Measurements from ENCODE around the gene MYRIP.

MYRIP gene

DNA sequence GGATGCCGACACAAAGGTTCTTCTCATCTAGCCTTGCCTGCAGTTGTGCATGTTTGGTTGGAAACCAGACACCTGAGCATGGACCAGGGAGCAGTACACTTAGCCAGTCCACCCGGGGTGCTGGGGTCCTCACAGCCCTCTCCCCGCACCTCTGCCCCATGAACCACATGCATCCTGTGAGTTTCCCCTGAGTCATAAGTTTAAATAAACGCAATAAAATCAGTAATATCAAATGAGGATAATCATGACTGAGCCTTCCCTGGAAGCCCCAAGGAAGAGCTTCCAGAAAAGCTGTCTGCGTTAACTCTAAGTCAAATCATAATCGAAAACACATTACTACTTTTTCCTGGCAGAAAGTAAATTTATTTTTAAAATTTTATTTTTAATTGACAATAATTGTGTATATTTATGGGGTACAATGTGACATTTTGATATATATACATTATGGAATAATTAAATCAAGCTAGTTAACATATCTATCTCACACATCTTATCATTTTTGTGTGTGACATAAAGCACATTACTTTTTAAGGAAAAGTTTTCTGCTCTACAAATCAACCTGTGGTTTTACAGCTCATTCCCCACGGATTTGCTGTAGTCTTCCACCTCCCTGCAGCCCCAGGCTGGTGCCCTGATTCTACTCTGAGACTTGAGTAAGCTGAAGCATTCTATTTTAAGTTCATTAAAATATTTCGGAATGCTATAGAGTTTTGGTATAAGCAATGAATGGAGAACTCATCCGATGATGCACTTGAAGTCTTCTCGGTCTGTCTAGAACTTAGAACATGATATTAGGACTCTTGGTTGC, 334.1 kb downstream of the MYRIP start:
- no peak for DNase-seq

- no peak for DNase-seq
Observed at GRCh38 chr3:40148827-40149226, 339.4 kb downstream of the MYRIP start.

DNA sequence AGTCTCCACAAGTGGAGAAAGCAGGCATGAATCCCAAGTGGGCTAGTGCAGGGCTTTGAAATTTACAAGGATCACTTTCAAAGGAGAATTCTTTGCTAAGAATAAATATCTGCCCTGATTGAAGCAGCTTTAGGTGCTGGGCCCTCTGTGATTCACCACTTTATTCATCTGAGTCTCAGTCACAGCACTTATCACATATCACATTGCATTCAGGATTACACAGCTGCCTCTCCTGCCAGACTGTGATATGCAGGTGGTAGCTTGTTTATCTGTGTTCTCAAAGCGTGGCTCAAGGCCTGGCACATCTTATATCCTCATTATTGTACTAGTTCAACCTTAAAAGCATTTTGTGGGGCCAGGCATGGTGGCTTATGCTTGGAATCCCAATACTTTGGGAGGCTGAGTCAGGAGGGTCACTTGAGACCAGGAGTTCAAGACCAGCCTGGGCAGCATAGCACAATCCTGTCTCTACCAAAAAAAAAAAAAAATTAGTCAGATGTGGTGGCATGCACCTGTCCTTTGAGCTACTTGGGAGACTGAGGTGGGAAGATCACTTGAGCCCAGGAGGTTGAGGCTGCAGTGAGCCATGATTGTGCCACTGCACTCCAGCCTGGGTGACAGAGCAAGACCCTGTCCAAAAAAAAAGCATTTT, 343.2 kb downstream of the MYRIP start:
- DNase-seq: no peak

GRCh38 chr3:40160933-40161332, 351.5 kb downstream of the MYRIP start:
- no peak for DNase-seq

GRCh38 chr3:40162616-40163015, 353.2 kb downstream of the MYRIP start:
- no peak for DNase-seq

DNA sequence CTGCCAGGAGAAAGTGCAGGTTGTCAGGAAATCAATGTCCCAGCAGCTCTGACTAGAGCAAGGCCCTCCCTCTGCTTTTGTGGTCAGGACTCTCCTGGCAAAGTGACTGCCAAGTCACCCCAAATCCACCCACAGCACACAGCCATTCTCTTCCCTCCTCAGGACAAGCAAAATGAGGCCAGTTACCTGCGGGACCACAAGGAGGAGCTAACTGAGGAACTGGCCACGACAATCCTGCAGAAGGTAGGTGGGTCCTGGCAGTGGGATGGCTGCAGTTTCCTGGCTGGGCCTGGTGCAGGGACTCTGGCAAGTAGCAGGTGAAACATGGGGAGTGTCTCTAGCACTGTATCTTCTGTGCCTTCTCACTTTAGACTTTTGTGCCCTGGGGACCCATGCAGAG, 357.6 kb downstream of the MYRIP start:
- no peak for DNase-seq

- DNase-seq: no peak
Observed at GRCh38 chr3:40167958-40168357, 358.5 kb downstream of the MYRIP start.

- DNase-seq: no peak
Observed at GRCh38 chr3:40169983-40170382, 360.6 kb downstream of the MYRIP start.

GRCh38 chr3:40170395-40170794, 361.0 kb downstream of the MYRIP start:
- DNase-seq: no peak

- DNase-seq: no peak
Observed at GRCh38 chr3:40172560-40172959, 363.2 kb downstream of the MYRIP start.

GRCh38 chr3:40173227-40173721, 363.9 kb downstream of the MYRIP start:
- DNase-seq: no peak

DNA sequence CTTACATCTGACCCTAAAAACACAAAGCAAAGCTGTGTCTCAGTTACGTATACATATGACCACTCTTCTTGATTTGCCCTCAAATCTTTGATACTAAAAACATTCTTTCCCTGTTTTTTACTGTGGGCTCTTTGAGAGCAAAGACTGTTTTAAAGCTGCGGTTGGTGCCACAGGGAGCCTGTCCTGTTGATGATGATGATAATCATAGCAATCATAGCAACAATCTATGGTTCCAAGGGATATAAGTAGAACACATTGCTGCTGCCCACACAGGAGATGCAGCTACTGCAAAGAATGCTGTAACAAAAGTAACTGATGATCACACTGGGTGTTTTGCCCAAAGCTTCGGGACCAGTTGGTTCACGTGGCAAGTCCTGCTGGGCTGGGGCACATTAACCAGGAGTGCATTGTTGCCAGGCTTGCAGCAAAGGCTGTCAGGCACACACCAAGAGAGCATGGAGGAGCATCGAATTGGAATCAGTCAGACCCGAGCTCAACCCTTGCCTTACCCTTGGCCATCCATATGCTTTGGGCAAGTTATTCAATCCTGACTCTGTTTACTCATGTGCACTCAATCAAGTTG, 368.7 kb downstream of the MYRIP start:
- no peak for DNase-seq

GRCh38 chr3:40179016-40179415, 369.6 kb downstream of the MYRIP start:
- peak; percentile 31 for DNase-seq

DNA sequence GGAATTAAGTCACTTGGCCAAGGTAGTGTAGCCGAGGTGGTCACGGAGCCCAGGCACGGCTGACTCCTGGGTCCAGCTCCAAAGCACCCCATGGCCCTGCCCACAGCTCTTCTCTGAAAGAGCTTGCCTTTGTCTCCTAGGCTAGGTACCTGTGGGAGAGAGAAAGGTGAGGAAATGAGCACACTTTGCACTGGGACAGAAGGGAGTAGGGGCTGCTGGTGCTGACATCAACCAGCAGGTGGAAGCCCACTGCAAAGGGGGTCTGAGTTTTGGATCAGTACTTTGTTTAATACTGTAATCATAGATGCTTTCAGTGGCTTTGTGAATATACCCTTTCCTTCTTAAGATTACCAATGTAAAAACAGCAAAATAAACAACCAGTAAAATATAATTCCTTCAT, 371.8 kb downstream of the MYRIP start:
- DNase-seq: no peak

GRCh38 chr3:40185029-40185695, 375.8 kb downstream of the MYRIP start:
- DNase-seq: no peak

DNA sequence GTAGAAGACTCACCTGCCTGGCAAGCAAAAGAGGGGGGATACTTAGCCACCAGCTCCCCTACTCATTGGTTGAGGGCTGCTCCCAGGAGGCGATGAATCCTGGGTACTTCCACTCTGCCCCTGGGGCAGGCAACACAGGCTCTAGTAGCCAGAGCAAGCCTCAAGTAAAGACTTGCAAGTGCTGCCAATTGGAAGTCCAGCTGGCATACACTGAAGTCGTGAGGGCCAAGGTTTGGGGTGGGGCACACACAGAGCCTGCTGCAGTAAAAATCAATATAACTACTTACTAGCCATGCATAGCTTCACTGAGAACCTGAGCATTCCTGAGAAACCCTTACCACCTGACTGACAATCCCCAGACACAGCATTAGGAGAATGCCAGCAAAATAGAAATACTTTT, 377.1 kb downstream of the MYRIP start:
- DNase-seq: no peak

GRCh38 chr3:40187945-40188344, 378.5 kb downstream of the MYRIP start:
- no peak for DNase-seq

- DNase-seq: no peak
Observed at GRCh38 chr3:40189118-40189517, 379.7 kb downstream of the MYRIP start.

GRCh38 chr3:40190056-40190455, 380.6 kb downstream of the MYRIP start:
- no peak for DNase-seq

GRCh38 chr3:40191251-40191650, 381.8 kb downstream of the MYRIP start:
- DNase-seq: no peak

DNA sequence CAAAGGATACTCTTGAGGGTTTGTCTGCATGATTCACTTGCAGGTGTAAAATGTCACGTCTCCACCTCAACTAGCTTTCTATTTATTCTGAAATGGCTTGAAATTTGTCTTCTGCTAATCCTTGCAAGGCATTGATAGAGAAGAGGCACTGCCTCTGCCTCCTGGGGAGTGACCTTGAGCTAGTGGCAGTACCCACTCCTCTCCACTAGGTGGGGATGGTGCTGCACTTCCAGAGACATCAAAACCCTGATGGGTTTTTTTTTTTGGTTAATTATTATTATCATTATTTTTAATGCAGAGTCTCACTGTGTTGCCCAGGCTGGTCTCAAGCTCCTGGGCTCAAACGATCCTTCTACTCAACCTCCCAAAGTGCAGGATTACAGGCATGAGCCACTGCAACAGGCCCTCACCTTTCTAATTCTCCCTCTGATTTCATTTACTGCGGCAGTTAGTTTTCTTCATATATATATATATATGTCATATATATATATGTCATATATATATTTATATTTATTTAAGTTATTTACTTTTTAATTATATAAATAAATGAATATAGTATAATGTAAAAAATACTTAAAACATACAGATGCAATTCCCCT, 382.5 kb downstream of the MYRIP start:
- peak; percentile 55 for DNase-seq

GRCh38 chr3:40192628-40193027, 383.2 kb downstream of the MYRIP start:
- no peak for DNase-seq

GRCh38 chr3:40196966-40197365, 387.6 kb downstream of the MYRIP start:
- no peak for DNase-seq
